Measurements from ENCODE around the gene SMIM35.

GRCh38 chr11:117997823-117998579, 88.8 kb downstream of the SMIM35 start:
- TF ChIP-seq POLR2A (IDR thresholded peaks at IDR 0.05) = no peak
- TF ChIP-seq, protein P1, sequence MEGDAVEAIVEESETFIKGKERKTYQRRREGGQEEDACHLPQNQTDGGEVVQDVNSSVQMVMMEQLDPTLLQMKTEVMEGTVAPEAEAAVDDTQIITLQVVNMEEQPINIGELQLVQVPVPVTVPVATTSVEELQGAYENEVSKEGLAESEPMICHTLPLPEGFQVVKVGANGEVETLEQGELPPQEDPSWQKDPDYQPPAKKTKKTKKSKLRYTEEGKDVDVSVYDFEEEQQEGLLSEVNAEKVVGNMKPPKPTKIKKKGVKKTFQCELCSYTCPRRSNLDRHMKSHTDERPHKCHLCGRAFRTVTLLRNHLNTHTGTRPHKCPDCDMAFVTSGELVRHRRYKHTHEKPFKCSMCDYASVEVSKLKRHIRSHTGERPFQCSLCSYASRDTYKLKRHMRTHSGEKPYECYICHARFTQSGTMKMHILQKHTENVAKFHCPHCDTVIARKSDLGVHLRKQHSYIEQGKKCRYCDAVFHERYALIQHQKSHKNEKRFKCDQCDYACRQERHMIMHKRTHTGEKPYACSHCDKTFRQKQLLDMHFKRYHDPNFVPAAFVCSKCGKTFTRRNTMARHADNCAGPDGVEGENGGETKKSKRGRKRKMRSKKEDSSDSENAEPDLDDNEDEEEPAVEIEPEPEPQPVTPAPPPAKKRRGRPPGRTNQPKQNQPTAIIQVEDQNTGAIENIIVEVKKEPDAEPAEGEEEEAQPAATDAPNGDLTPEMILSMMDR (IDR thresholded peaks at IDR 0.05 in 4 of 5, conservative IDR thresholded peaks at IDR 0.05 in 1 of 5) = no peak

All from gastrocnemius medialis (tissue), 4 donors.